ENCODE data around the gene COL15A1. TPM values are rescaled to one million over a fixed set of nuclear protein-coding genes. Genes with fewer than 3 reads are reported as not detected.

Gene COL15A1
- total and polyA plus RNA-seq, 10 donors, result 0.33 to 9.3 (median 2.1) TPM

- Histone ChIP-seq H3K36me3 (no peaks in the 10 kb centered on the region), H3K4me1 (peaks cover 0 to 48% (median 17%) of the 10 kb centered on the region in 6 donors), H3K27me3 (replicated peaks in 1 of 7) (no peaks in the 10 kb centered on the region), H3K27ac (no peak overlapping the region), H3K4me3 (no peak overlapping the region), H3K9me3 (no peaks in the 10 kb centered on the region)
- 85 to 93% (median 88%) methylated on average over 4 of the region's 4 CpGs for WGBS, 5 donors
- DNase-seq, result no peak
- intact Hi-C loops (cut with DNase I; ENCODE audit: low total_unique reads), result no loop called here
- TF ChIP-seq POLR2AphosphoS5 (IDR thresholded peaks at IDR 0.05), result no peak
- no peak for TF ChIP-seq CTCF (IDR thresholded peaks at IDR 0.05 in 8 of 11, conservative IDR thresholded peaks at IDR 0.05 in 3 of 11)
- no peak for TF ChIP-seq POLR2A (IDR thresholded peaks at IDR 0.05)
Measured at GRCh38 chr9:99050924-99051323, 107.2 kb downstream of the COL15A1 start.

- Histone ChIP-seq H3K4me1 (peaks cover 4 to 53% (median 21%) of the 10 kb centered on the region in 6 donors), H3K27ac (no peak overlapping the region), H3K36me3 (no peaks in the 10 kb centered on the region), H3K4me3 (no peak overlapping the region), H3K9me3 (no peaks in the 10 kb centered on the region), H3K27me3 (replicated peaks in 1 of 7) (no peaks in the 10 kb centered on the region)
- WGBS, 5 donors, result 55 to 64% (median 63%) methylated on average over 3 of the region's 3 CpGs
- intact Hi-C loops (cut with DNase I; ENCODE audit: low total_unique reads), result no loop called here
- DNase-seq, result no peak
- TF ChIP-seq CTCF (IDR thresholded peaks at IDR 0.05 in 8 of 11, conservative IDR thresholded peaks at IDR 0.05 in 3 of 11) (no peak), POLR2A (IDR thresholded peaks at IDR 0.05) (no peak)
Measured at GRCh38 chr9:99051406-99051805, 107.7 kb downstream of the COL15A1 start.

- H3K9me3 ChIP-seq, result no peaks in the 10 kb centered on the region
- TF ChIP-seq CTCF (IDR thresholded peaks at IDR 0.05 in 8 of 11, conservative IDR thresholded peaks at IDR 0.05 in 3 of 11) (no peak), POLR2A (IDR thresholded peaks at IDR 0.05) (no peak), POLR2AphosphoS5 (IDR thresholded peaks at IDR 0.05) (no peak)
- no peaks in the 10 kb centered on the region for H3K27me3 ChIP-seq (replicated peaks in 1 of 7)
- no peak for DNase-seq
- no peaks in the 10 kb centered on the region for H3K36me3 ChIP-seq
- H3K4me1 ChIP-seq, result peaks cover 5 to 57% (median 26%) of the 10 kb centered on the region in 6 donors
- intact Hi-C loops (cut with DNase I; ENCODE audit: low total_unique reads), result no loop called here
- no peak overlapping the region for H3K4me3 ChIP-seq
- peak overlapping the region in 2 of 8 donors; percentile 55 to 67 for H3K27ac ChIP-seq
- WGBS, 5 donors, result 74 to 89% (median 82%) methylated on average over 4 of the region's 4 CpGs
Measured at GRCh38 chr9:99051851-99052250, 108.1 kb downstream of the COL15A1 start.

- DNase-seq, result no peak
- no peaks in the 10 kb centered on the region for H3K9me3 ChIP-seq
- no peak for TF ChIP-seq POLR2AphosphoS5 (IDR thresholded peaks at IDR 0.05)
- H3K27me3 ChIP-seq (replicated peaks in 1 of 7), result no peaks in the 10 kb centered on the region
- intact Hi-C loops (cut with DNase I; ENCODE audit: low total_unique reads), result no loop called here
- WGBS, 5 donors, result 58 to 76% (median 67%) methylated on average over 9 to 10 of the region's 10 CpGs
- peaks cover 12 to 69% (median 38%) of the 10 kb centered on the region in 6 donors for H3K4me1 ChIP-seq
- H3K36me3 ChIP-seq, result no peaks in the 10 kb centered on the region
- H3K4me3 ChIP-seq, result no peak overlapping the region
- peak overlapping the region in 5 of 8 donors; percentile 3 to 67 (median 17) for H3K27ac ChIP-seq
Measured at GRCh38 chr9:99052815-99053715, 109.4 kb downstream of the COL15A1 start.

Data from spleen (tissue), 11 donors.